GM12873 (cell line): ENCODE data around the gene TBX10.

Source experiments
- TF ChIP-seq, protein P1 (sequence below): IDR thresholded peaks from 2 replicates; pipeline ENCODE4 v1.5.1; 2012; ENCODE audit warnings: low read depth, mild to moderate bottlenecking, moderate library complexity, low read length, control low read depth; ENCODE audit not compliant: insufficient read depth; ENCODE audit errors: missing control alignments

TBX10 gene

DNA sequence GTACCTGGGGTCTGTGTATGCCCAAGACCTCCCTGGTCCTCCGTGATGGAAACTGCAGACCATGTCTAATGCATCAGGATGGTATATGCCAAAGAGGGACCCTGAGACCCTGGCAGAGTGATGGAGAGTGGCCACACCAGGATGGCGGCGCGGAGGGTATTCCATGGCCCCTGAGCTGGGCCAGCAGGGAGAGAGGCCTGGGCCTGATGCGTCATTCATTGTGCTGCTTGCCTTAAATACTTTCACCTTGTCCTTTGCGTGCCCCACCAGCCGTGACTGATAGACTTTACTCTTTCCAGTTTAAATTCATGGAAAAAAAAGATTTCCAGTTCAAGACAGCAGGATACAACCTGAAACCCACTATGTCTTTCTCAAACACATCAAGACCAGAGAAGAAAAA, 38.5 kb downstream of the TBX10 start:
- TF ChIP-seq, protein P1, sequence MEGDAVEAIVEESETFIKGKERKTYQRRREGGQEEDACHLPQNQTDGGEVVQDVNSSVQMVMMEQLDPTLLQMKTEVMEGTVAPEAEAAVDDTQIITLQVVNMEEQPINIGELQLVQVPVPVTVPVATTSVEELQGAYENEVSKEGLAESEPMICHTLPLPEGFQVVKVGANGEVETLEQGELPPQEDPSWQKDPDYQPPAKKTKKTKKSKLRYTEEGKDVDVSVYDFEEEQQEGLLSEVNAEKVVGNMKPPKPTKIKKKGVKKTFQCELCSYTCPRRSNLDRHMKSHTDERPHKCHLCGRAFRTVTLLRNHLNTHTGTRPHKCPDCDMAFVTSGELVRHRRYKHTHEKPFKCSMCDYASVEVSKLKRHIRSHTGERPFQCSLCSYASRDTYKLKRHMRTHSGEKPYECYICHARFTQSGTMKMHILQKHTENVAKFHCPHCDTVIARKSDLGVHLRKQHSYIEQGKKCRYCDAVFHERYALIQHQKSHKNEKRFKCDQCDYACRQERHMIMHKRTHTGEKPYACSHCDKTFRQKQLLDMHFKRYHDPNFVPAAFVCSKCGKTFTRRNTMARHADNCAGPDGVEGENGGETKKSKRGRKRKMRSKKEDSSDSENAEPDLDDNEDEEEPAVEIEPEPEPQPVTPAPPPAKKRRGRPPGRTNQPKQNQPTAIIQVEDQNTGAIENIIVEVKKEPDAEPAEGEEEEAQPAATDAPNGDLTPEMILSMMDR = no peak

DNA sequence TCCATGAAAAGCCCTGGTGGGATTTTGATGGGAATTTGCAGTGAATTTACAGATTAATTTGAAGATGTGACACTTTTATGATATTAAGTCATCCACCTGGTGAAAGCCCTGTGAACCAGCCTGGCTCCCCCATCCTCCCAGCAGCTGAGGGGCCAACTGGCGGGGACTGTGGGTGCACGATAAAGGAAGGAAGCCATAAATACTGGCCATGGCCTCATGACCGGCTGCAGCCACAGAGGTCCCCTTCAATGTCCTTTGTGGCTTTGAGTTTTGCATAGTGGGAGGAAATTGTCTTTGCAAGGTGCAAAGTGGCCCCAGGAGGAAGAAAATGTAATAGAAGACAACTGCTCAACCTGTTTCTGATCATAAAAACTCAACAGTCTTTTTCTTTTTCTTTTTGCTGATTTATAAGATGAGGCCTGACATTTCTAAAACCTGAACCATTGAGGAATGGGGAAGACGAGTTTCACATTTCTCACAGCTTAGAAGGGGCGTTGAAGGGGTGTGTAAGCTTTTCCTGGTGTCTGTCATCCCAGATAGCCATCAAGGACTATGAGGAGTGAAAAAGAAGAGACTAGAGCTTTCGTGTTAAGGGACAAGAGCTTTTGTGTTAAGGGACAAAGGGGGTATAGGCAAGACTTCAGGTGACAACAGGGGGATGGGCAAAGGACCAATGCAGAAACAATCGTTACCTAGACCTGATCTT, 39.1 kb downstream of the TBX10 start:
- TF ChIP-seq, protein P1 = no peak

DNA sequence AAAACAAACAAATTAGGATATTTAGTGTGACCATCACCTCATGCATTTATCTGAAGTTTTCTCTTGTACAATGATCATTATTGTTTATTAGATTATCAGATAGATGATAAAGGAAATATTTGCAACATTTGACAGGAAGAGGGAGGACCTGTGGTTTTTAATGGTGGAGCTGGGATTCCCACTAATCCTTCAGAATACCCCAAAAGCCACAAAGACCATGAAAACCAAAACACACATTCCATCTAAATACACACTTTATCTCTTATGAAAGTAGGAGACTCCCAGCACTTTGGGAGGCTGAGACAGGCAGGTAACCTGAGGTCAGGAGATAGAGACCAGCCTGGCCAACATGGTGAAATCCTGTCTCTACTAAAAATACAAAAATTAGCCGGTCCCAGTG, 40.4 kb downstream of the TBX10 start:
- TF ChIP-seq, protein P1 = no peak

DNA sequence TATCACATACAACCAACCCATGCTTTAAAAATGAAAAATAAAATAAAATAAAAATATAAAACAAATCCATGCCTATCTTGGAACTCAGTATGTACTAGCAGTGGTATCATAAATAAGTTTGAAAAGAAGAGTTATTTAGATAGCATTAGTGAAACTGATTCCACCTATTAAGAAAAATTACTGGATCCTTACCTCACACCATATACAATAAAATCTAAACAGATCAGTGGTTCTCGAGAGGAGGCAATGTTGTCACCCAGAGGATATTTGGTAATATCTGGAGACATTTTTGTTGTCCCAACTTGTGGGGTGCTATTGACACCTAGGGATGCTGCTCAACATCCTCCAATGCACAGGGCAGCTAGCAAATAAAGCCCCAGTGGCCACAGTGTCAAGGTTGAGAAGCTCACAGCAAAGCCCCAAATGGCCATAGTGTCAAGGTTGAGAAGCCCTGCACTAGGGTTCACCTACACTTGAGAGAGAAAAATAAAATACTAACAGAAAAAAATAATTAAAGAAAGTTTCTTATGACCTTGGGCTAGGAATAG, 42.7 kb downstream of the TBX10 start:
- TF ChIP-seq, protein P1 = no peak

DNA sequence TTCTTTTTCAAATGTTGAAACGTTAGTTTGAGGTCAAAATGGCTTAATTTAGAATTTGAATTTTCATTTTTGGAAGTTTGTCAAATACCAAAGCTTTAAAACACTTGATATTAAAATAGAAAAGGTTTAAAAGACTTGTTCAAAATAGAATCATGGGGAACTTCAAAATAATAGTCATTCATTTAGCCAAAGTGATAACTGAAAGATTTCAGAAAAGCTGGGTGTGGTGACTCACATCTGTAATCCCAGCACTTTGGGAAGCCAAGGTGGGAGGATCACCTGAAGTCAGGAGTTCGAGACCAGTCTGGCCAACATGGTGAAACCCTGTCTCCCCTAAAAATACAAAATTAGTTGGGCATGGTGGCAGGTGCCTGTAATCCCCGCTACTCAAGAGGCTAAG, 45.1 kb downstream of the TBX10 start:
- TF ChIP-seq, protein P1 = no peak

DNA sequence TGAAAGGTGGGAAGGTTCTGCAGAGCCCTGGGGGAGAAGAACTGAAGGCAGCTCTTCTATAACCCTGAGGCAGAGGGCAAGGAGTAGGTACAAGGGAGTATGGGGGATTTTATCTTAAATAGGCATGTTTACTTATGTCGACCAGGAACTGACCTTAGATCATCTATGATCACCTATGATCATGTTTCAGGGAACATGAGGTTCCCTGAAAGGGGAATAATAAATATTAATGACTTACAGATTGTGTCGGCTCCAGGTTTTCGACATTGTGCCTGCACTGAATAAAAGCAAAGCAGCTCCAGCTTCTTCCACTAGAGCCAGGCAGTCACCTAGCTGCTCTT, 46.0 kb downstream of the TBX10 start:
- TF ChIP-seq, protein P1 = no peak

DNA sequence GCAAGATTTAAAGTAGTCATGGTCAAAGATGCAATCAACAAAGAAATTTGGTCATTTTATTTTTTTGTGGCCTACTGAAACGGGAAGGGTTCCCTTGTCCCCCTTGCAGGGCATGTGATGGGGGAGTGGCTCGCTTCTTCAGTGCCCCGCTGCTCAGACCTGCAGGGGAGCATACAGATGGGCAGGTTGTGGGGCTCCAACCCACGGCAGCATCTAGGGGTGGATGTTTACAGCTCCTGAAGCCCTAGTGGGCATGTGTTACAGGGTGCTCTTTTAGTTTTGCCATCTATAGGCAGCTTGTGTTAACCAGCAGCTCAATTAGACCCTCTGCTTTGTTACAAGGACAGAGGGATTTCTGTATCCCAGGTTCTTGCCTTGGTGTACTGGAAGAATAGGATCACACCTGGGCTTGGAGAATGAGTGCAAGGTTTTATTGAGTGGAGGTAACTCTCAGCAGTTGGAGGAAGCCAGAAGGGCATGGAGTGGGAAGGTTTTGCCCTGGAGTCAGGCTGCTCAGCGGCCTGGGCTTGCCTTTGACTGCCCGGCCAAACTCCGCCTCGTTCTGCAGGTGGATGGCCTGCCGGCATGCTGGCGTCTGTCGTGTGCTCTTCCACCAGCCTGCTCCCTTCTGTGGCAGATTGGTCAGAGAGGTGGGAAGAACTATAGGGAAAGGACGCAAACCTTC, 46.5 kb downstream of the TBX10 start:
- TF ChIP-seq, protein P1 = no peak
